ENCODE results near the gene NLRP5. TPM values are rescaled to one million over a fixed set of nuclear protein-coding genes. Genes with fewer than 3 reads are reported as not detected.
"Not testable (repeated sequence)": the region's sequence is repeated elsewhere in the genome, so short reads cannot be mapped to it uniquely, and the experiment has no call there.

Gene NLRP5
- total RNA-seq, 1 experiment from 2014 or later, result not detected

GRCh38 chr19:56105090-56105701 lies 118.6 kb downstream of the NLRP5 start:
- DNase-seq, result peak; percentile 25
- Histone ChIP-seq H3K9me3 (no peaks in the 10 kb centered on the region), H3K36me3 (peaks cover 31% of the 10 kb centered on the region), H3K4me3 (no peak overlapping the region), H3K27me3 (no peaks in the 10 kb centered on the region)

GRCh38 chr19:56105831-56106396 lies 119.3 kb downstream of the NLRP5 start:
- not testable (repeated sequence) for DNase-seq, H3K9me3 ChIP-seq, H3K27me3 ChIP-seq, H3K4me3 ChIP-seq
- peaks cover 33% of the 10 kb centered on the region for H3K36me3 ChIP-seq

DNA sequence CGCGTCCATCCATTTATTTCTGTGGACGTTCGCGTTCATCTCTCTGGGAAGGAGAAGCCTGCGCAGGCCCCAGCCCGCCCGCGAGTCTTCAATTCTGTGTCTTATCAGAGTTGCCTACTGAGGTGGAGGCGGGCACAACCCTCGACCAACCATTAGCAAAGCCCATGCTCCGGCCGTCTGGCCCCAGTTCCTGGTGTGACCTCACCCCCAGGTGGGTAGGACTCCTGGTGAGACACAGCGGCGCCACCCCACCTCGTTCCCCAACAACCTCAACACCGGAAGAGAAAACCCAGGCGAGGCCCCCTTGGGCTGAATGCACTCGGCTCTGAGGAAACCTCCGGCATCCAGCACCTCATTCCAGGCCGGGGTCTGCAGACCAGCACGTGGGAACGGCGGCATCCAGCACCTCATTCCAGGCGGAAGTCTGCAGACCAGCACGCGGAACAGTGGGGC lies 119.8 kb downstream of the NLRP5 start:
- Histone ChIP-seq H3K9me3 (no peaks in the 10 kb centered on the region), H3K36me3 (peaks cover 29% of the 10 kb centered on the region), H3K27me3 (no peaks in the 10 kb centered on the region), H3K4me3 (no peak overlapping the region)
- no peak for DNase-seq

DNA sequence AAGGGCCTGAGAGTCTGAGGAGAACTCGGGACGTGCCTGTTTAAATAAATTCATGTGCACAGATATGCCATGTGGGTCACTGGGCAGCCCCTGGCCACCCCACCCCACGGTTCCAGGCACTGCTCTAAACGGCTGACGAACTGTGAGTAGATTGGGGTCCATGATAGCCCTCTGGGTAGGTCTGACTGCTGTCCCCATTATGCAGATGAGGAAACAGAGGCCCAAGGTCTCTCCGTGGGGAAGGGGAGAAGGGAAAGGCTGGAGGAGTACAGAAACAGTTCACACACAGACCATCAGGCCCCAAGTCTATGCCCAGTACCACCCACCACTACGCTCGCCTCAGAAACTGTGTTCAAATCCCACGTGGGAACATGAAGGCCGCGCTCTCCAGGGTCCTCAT lies 120.4 kb downstream of the NLRP5 start:
- no peaks in the 10 kb centered on the region for H3K27me3 ChIP-seq
- no peak for DNase-seq
- H3K4me3 ChIP-seq, result no peak overlapping the region
- no peaks in the 10 kb centered on the region for H3K9me3 ChIP-seq
- peaks cover 23% of the 10 kb centered on the region for H3K36me3 ChIP-seq

GRCh38 chr19:56107626-56108351 lies 121.2 kb downstream of the NLRP5 start:
- no peak overlapping the region for H3K4me3 ChIP-seq
- H3K36me3 ChIP-seq, result peaks cover 16% of the 10 kb centered on the region
- H3K27me3 ChIP-seq, result no peaks in the 10 kb centered on the region
- DNase-seq, result no peak
- no peaks in the 10 kb centered on the region for H3K9me3 ChIP-seq

DNA sequence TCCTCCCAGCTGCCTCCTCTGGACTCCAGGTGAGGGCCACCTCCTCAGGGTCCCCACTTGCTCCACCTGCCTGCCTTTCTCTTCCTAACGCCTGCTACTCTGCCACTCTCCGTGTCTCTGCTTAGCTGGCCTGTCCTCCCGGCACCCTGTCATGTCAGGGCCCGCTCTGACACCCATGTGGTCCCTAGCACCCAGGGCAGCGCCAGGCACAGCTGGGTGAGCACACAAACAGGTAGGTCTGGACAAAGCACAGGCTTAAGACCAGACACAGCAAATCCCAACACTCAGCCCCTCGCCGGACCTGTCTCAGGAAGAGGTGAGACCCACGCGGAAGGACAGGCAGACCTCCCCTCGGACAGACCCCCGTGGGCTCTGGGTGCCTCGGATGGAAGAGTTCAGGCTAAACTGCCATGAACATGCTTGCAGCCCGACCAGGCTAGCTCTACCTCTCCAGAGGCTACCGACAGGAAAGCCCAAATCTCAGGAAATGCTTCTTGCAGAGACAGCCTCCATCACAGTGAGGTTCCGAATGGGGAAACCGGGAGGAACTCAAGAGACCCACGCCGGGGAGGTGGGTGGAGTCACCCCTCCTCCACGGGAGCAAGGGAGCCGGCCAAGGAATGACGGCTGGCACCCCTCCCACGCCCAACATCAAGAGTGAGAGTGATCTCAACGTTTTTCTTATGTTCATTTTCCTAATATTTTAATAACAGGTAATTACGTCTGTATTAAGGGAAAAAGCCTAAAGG lies 122.0 kb downstream of the NLRP5 start:
- no peak for DNase-seq
- H3K36me3 ChIP-seq, result peaks cover 19% of the 10 kb centered on the region
- H3K27me3 ChIP-seq, result no peaks in the 10 kb centered on the region
- no peak overlapping the region for H3K4me3 ChIP-seq
- H3K9me3 ChIP-seq, result no peaks in the 10 kb centered on the region

GRCh38 chr19:56109226-56109625 lies 122.7 kb downstream of the NLRP5 start:
- Histone ChIP-seq H3K36me3 (peaks cover 19% of the 10 kb centered on the region), H3K4me3 (no peak overlapping the region), H3K27me3 (no peaks in the 10 kb centered on the region), H3K9me3 (no peaks in the 10 kb centered on the region)
- DNase-seq, result no peak

GRCh38 chr19:56110515-56111448 lies 124.2 kb downstream of the NLRP5 start:
- no peaks in the 10 kb centered on the region for H3K27me3 ChIP-seq
- no peak overlapping the region for H3K4me3 ChIP-seq
- H3K9me3 ChIP-seq, result no peaks in the 10 kb centered on the region
- peak; percentile 19 for DNase-seq
- H3K36me3 ChIP-seq, result peaks cover 22% of the 10 kb centered on the region

Other genes starting within 250 kb of the NLRP5 start
- not detected in 2 replicates for gene NLRP9, start 248.4 kb upstream of the NLRP5 start, total RNA-seq (2014; rRNA removed; shearing (Covaris generic); ENCODE audit: low replicate concordance)
- not detected in 2 replicates for gene RFPL4A, start 227.7 kb upstream of the NLRP5 start, total RNA-seq (2014; rRNA removed; shearing (Covaris generic); ENCODE audit: low replicate concordance)
- not detected in 2 replicates for gene RFPL4AL1, start 217.7 kb upstream of the NLRP5 start, total RNA-seq (2014; rRNA removed; shearing (Covaris generic); ENCODE audit: low replicate concordance)
- gene NLRP11, start 154.8 kb upstream of the NLRP5 start, total RNA-seq (2014; rRNA removed; shearing (Covaris generic); ENCODE audit: low replicate concordance), result not detected in 2 replicates
- gene NLRP4, start 150.2 kb upstream of the NLRP5 start, total RNA-seq (2014; rRNA removed; shearing (Covaris generic); ENCODE audit: low replicate concordance), result not detected in 2 replicates
- not detected in 2 replicates for gene NLRP13, start 54.4 kb upstream of the NLRP5 start, total RNA-seq (2014; rRNA removed; shearing (Covaris generic); ENCODE audit: low replicate concordance)
- not detected in 2 replicates for gene NLRP8, start 38.9 kb upstream of the NLRP5 start, total RNA-seq (2014; rRNA removed; shearing (Covaris generic); ENCODE audit: low replicate concordance)
- 31.8 and 103 TPM in 2 replicates for gene ZNF787, start 134.5 kb downstream of the NLRP5 start, total RNA-seq (2014; rRNA removed; shearing (Covaris generic); ENCODE audit: low replicate concordance)
- gene ZNF444, start 154.5 kb downstream of the NLRP5 start, total RNA-seq (2014; rRNA removed; shearing (Covaris generic); ENCODE audit: low replicate concordance), result 11.6 and 23.8 TPM in 2 replicates
- gene GALP, start 189.2 kb downstream of the NLRP5 start, total RNA-seq (2014; rRNA removed; shearing (Covaris generic); ENCODE audit: low replicate concordance), result not detected in 2 replicates
- gene ZSCAN5B, start 211.0 kb downstream of the NLRP5 start, total RNA-seq (2014; rRNA removed; shearing (Covaris generic); ENCODE audit: low replicate concordance), result not detected in 2 replicates
- gene ZSCAN5C, start 215.5 kb downstream of the NLRP5 start, total RNA-seq (2014; rRNA removed; shearing (Covaris generic); ENCODE audit: low replicate concordance), result not detected in 2 replicates